Measurements from ENCODE around the gene HOXA11.

DNA sequence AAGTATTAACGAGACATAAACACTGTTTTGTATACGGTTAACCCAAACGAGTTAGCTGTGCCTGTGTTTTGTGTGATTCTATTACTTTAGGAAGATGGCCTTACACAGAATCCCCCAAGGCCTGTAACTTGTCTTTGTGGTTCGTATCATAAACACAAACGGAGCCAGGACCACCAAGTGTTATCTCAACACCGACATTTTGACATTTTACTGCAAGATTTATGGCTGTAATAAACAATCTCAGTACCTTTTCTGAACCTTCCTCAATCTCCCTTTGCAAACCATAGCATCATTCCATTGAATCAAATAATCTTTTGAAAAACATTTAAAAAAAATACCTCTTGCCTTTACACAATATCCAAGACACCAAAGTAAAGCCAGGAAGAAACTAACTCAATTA lies 52.1 kb downstream of the HOXA11 start:
- no peak for TF ChIP-seq ZNF565 (CRISPR knock-in tag; conservative IDR thresholded peaks at IDR 0.05; ENCODE audit: low read depth)
- TF ChIP-seq ZFP30 (CRISPR knock-in tag; IDR thresholded peaks at IDR 0.05), result no peak
- TF ChIP-seq, protein P1, sequence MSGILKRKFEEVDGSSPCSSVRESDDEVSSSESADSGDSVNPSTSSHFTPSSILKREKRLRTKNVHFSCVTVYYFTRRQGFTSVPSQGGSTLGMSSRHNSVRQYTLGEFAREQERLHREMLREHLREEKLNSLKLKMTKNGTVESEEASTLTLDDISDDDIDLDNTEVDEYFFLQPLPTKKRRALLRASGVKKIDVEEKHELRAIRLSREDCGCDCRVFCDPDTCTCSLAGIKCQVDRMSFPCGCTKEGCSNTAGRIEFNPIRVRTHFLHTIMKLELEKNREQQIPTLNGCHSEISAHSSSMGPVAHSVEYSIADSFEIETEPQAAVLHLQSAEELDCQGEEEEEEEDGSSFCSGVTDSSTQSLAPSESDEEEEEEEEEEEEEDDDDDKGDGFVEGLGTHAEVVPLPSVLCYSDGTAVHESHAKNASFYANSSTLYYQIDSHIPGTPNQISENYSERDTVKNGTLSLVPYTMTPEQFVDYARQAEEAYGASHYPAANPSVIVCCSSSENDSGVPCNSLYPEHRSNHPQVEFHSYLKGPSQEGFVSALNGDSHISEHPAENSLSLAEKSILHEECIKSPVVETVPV (CRISPR knock-in tag; IDR thresholded peaks at IDR 0.05), result no peak
- TF ChIP-seq RARB (CRISPR knock-in tag; IDR thresholded peaks at IDR 0.05), result no peak
- no peak for TF ChIP-seq GLIS3 (CRISPR knock-in tag; IDR thresholded peaks at IDR 0.05)
- TF ChIP-seq, protein P2, sequence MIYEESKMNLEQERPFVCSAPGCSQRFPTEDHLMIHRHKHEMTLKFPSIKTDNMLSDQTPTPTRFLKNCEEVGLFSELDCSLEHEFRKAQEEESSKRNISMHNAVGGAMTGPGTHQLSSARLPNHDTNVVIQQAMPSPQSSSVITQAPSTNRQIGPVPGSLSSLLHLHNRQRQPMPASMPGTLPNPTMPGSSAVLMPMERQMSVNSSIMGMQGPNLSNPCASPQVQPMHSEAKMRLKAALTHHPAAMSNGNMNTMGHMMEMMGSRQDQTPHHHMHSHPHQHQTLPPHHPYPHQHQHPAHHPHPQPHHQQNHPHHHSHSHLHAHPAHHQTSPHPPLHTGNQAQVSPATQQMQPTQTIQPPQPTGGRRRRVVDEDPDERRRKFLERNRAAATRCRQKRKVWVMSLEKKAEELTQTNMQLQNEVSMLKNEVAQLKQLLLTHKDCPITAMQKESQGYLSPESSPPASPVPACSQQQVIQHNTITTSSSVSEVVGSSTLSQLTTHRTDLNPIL (CRISPR knock-in tag; IDR thresholded peaks at IDR 0.05; ENCODE audit: low read depth), result no peak
- no peak for TF ChIP-seq ZFP3 (CRISPR knock-in tag; IDR thresholded peaks at IDR 0.05)
- no peak for TF ChIP-seq BACH2 (CRISPR knock-in tag; IDR thresholded peaks at IDR 0.05; ENCODE audit: borderline replicate concordance)
- no peak for TF ChIP-seq ESRRG (CRISPR knock-in tag; IDR thresholded peaks at IDR 0.05)
- no peak for TF ChIP-seq CSDC2 (CRISPR knock-in tag; IDR thresholded peaks at IDR 0.05)
- TF ChIP-seq, protein P3, sequence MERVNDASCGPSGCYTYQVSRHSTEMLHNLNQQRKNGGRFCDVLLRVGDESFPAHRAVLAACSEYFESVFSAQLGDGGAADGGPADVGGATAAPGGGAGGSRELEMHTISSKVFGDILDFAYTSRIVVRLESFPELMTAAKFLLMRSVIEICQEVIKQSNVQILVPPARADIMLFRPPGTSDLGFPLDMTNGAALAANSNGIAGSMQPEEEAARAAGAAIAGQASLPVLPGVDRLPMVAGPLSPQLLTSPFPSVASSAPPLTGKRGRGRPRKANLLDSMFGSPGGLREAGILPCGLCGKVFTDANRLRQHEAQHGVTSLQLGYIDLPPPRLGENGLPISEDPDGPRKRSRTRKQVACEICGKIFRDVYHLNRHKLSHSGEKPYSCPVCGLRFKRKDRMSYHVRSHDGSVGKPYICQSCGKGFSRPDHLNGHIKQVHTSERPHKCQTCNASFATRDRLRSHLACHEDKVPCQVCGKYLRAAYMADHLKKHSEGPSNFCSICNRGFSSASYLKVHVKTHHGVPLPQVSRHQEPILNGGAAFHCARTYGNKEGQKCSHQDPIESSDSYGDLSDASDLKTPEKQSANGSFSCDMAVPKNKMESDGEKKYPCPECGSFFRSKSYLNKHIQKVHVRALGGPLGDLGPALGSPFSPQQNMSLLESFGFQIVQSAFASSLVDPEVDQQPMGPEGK (CRISPR knock-in tag; IDR thresholded peaks at IDR 0.05; ENCODE audit: borderline replicate concordance), result no peak

Measured in SK-N-SH treated with all-trans-retinoic acid at 6 μM for 48 hours (cell line).